Globus pallidus (tissue), 1 donor: ENCODE measurements around the gene ARMCX1.
A peak's percentile ranks its signal among the peaks of the same experiment; 100 is the strongest.
"Not testable (repeated sequence)": the region's sequence is repeated elsewhere in the genome, so short reads cannot be mapped to it uniquely, and the experiment has no call there.

ENCODE experiments used
- DNase-seq: peaks from one replicate; pipeline ENCODE4 v3.0.0-alpha.2; 2015; ENCODE audit warnings: low spot score

The ARMCX1 gene

GRCh38 chrX:101550362-101550750, at the start of gene ARMCX1:
TSS of gene ARMCX1 (plus strand) at chrX:101550547. CDS start at chrX:101552931, 2,384 bp downstream.
- peak; percentile 71 for DNase-seq

- not testable (repeated sequence) for DNase-seq
Measured at GRCh38 chrX:101502929-101503328, 47.4 kb upstream of the ARMCX1 start.

GRCh38 chrX:101507372-101507771, 43.0 kb upstream of the ARMCX1 start:
- DNase-seq: no peak

GRCh38 chrX:101507986-101508385, 42.4 kb upstream of the ARMCX1 start:
- DNase-seq: no peak

- DNase-seq: no peak
Measured at GRCh38 chrX:101530944-101531343, 19.4 kb upstream of the ARMCX1 start.

- DNase-seq: no peak
Measured at GRCh38 chrX:101539116-101539515, 11.2 kb upstream of the ARMCX1 start.

- peak; percentile 57 for DNase-seq
Measured at GRCh38 chrX:101550751-101551379, 518 bp downstream of the ARMCX1 start.

GRCh38 chrX:101551380-101551767, 1.0 kb downstream of the ARMCX1 start:
- DNase-seq: no peak

- no peak for DNase-seq
Measured at GRCh38 chrX:101552714-101553113, 2.4 kb downstream of the ARMCX1 start.

- DNase-seq: no peak
Measured at GRCh38 chrX:101564651-101565050, 14.3 kb downstream of the ARMCX1 start.

- DNase-seq: peak; percentile 58
Measured at GRCh38 chrX:101595739-101596419, 45.5 kb downstream of the ARMCX1 start.

- not testable (repeated sequence) for DNase-seq
Measured at GRCh38 chrX:101599592-101599991, 49.2 kb downstream of the ARMCX1 start.

- no peak for DNase-seq
Measured at GRCh38 chrX:101602077-101602476, 51.7 kb downstream of the ARMCX1 start.
